ENCODE measurements around the gene CALR3. TPM values are rescaled to one million over a fixed set of nuclear protein-coding genes. Genes with fewer than 3 reads are reported as not detected.

CALR3 gene
- total and polyA plus RNA-seq, 2 of the 13 experiments (the other 11 are each of a cell fraction or from before 2014, with no cell fraction given), result not detected

GRCh38 chr19:16470911-16471811 is 24.8 kb downstream of the CALR3 start:
- ATAC-seq (peak; percentile 6; the same call in 2 of the 3 replicates), DNase-seq (ENCODE audit: low spot score) (no peak), FAIRE-seq (no peak)
- H3K9ac ChIP-seq (ENCODE audit: insufficient read depth, low read depth, low read length), result peak overlapping the region; percentile 83
- H3K36me3 ChIP-seq (replicated peaks in 1 of 2; ENCODE audit: control insufficient read depth in 1 of 2, insufficient read depth in 2 of 2, low read length in 2 of 2), result no peaks in the 10 kb centered on the region
- POLR2A ChIA-PET, result interaction anchor here (0.9 to 1.1 kb wide), 2 partner anchors 13 to 25 kb away, joined by 3 read pairs; partner anchors contain the start of genes C19orf44 and CALR3
- peak overlapping the region; percentile 29 for H3K27ac ChIP-seq (ENCODE audit: extremely low read length, insufficient read depth, low read length)
- peaks cover 7% of the 10 kb centered on the region for H4K20me1 ChIP-seq (ENCODE audit: insufficient read depth, low read length)
- intact Hi-C loops (cut with micrococcal nuclease; ENCODE audit: unreplicated experiment) (no loop called here), in situ Hi-C loops (cut with HindIII; ENCODE audit: extremely low pct_ligation_motif_present, low pct_unique_long_range_greater_than_20kb) (no loop called here)
- BruUV-seq (replicated peaks), result TSS peak; percentile 66
- H3K4me2 ChIP-seq (ENCODE audit: low read depth, low read length), result peak overlapping the region; percentile 88
- H3K4me1 ChIP-seq (ENCODE audit: insufficient read depth, low read length), result peaks cover 68% of the 10 kb centered on the region
- H3K79me2 ChIP-seq (ENCODE audit: insufficient read depth, low read length), result peaks cover 51% of the 10 kb centered on the region
- CTCF ChIA-PET (ENCODE audit: low intra/inter-chr PET ratio, low total read pairs), result no interaction called here
- H3K4me3 ChIP-seq (replicated peaks in 1 of 3; ENCODE audit: insufficient read depth in 1 of 3, low read depth in 2 of 3, low read length in 3 of 3), result peak overlapping the region; percentile 93 to 98 (median 97)
- H2AFZ ChIP-seq (ENCODE audit: low read length), result no peak overlapping the region
- no peaks in the 10 kb centered on the region for H3K27me3 ChIP-seq (ENCODE audit: control insufficient read depth in 1 of 2, insufficient read depth in 2 of 2, low read length in 2 of 2)
- H3K9me3 ChIP-seq (ENCODE audit: low read length), result peaks cover 6% of the 10 kb centered on the region
- 2% methylated on average over 23 of the region's 67 CpGs for WGBS (ENCODE audit: low lambda C conversion rate)
- TF ChIP-seq HBP1 (CRISPR knock-in tag; IDR thresholded peaks at IDR 0.05; ENCODE audit: low read depth) (peak; percentile 41; the same call in 1 of the 2 replicates), SP5 (CRISPR knock-in tag; IDR thresholded peaks at IDR 0.05; ENCODE audit: borderline replicate concordance, low read depth) (no peak), FLYWCH1 (CRISPR knock-in tag; IDR thresholded peaks at IDR 0.05) (no peak), ZSCAN22 (CRISPR knock-in tag; IDR thresholded peaks at IDR 0.05) (no peak), PLRG1 (conservative IDR thresholded peaks at IDR 0.05) (no peak), SNAI1 (CRISPR knock-in tag; IDR thresholded peaks at IDR 0.05; ENCODE audit: borderline replicate concordance) (no peak), SNAPC5 (CRISPR knock-in tag; IDR thresholded peaks at IDR 0.05; ENCODE audit: borderline replicate concordance) (no peak), KMT2A (CRISPR knock-in tag; IDR thresholded peaks at IDR 0.05) (peak; percentile 56; the same call in 1 of the 2 replicates)
- TF ChIP-seq, protein P1, sequence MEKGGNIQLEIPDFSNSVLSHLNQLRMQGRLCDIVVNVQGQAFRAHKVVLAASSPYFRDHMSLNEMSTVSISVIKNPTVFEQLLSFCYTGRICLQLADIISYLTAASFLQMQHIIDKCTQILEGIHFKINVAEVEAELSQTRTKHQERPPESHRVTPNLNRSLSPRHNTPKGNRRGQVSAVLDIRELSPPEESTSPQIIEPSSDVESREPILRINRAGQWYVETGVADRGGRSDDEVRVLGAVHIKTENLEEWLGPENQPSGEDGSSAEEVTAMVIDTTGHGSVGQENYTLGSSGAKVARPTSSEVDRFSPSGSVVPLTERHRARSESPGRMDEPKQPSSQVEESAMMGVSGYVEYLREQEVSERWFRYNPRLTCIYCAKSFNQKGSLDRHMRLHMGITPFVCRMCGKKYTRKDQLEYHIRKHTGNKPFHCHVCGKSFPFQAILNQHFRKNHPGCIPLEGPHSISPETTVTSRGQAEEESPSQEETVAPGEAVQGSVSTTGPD (CRISPR knock-in tag; IDR thresholded peaks at IDR 0.05), result no peak
- TF ChIP-seq, protein P2, sequence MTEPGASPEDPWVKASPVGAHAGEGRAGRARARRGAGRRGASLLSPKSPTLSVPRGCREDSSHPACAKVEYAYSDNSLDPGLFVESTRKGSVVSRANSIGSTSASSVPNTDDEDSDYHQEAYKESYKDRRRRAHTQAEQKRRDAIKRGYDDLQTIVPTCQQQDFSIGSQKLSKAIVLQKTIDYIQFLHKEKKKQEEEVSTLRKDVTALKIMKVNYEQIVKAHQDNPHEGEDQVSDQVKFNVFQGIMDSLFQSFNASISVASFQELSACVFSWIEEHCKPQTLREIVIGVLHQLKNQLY (CRISPR knock-in tag; IDR thresholded peaks at IDR 0.05), result no peak
- TF ChIP-seq, protein P3, sequence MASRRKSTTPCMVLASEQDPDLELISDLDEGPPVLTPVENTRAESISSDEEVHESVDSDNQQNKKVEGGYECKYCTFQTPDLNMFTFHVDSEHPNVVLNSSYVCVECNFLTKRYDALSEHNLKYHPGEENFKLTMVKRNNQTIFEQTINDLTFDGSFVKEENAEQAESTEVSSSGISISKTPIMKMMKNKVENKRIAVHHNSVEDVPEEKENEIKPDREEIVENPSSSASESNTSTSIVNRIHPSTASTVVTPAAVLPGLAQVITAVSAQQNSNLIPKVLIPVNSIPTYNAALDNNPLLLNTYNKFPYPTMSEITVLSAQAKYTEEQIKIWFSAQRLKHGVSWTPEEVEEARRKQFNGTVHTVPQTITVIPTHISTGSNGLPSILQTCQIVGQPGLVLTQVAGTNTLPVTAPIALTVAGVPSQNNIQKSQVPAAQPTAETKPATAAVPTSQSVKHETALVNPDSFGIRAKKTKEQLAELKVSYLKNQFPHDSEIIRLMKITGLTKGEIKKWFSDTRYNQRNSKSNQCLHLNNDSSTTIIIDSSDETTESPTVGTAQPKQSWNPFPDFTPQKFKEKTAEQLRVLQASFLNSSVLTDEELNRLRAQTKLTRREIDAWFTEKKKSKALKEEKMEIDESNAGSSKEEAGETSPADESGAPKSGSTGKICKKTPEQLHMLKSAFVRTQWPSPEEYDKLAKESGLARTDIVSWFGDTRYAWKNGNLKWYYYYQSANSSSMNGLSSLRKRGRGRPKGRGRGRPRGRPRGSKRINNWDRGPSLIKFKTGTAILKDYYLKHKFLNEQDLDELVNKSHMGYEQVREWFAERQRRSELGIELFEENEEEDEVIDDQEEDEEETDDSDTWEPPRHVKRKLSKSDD (CRISPR knock-in tag; IDR thresholded peaks at IDR 0.05; ENCODE audit: low read depth), result 0 out of 2 replicates have a peak, but pooled peaks have one; percentile 7
- TF ChIP-seq, protein P4, sequence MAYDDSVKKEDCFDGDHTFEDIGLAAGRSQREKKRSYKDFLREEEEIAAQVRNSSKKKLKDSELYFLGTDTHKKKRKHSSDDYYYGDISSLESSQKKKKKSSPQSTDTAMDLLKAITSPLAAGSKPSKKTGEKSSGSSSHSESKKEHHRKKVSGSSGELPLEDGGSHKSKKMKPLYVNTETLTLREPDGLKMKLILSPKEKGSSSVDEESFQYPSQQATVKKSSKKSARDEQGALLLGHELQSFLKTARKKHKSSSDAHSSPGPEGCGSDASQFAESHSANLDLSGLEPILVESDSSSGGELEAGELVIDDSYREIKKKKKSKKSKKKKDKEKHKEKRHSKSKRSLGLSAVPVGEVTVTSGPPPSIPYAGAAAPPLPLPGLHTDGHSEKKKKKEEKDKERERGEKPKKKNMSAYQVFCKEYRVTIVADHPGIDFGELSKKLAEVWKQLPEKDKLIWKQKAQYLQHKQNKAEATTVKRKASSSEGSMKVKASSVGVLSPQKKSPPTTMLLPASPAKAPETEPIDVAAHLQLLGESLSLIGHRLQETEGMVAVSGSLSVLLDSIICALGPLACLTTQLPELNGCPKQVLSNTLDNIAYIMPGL (CRISPR knock-in tag; IDR thresholded peaks at IDR 0.05; ENCODE audit: borderline replicate concordance in 1 of 2, low read depth in 1 of 2), result no peak
- TF ChIP-seq, protein P5, sequence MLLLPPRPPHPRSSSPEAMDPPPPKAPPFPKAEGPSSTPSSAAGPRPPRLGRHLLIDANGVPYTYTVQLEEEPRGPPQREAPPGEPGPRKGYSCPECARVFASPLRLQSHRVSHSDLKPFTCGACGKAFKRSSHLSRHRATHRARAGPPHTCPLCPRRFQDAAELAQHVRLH (CRISPR knock-in tag; IDR thresholded peaks at IDR 0.05; ENCODE audit: borderline replicate concordance, low read depth), result no peak
